Measurements from ENCODE around the gene ROM1. TPM values are rescaled to one million over a fixed set of nuclear protein-coding genes. Genes with fewer than 3 reads are reported as not detected.

Gene ROM1
- not detected for total RNA-seq

GRCh38 chr11:62612366-62613290 lies at the start of gene ROM1, which contains the start of gene EML3:
ROM1 (plus strand) TSS chr11:62613257; CDS start chr11:62613282, 25 bp downstream.
EML3 (minus strand) TSS chr11:62612775; CDS start chr11:62612457, 318 bp downstream.
- Histone ChIP-seq H3K27me3 (no peaks in the 10 kb centered on the region), H3K4me1 (peaks cover 11 to 27% of the 10 kb centered on the region in 2 donors), H3K36me3 (peaks cover 40 to 49% of the 10 kb centered on the region in 2 donors), H3K27ac (peak within 1 kb of the TSS; percentile 98 to 99), H3K9me3 (no peaks in the 10 kb centered on the region), H3K4me3 (peak within 1 kb of the TSS; percentile 82 to 92)
- peak; percentile 81 to 97 for DNase-seq (ENCODE audit: low spot score in 2 of 2)
- peak; percentile 73 to 95 (median 87) for TF ChIP-seq CTCF (IDR thresholded peaks at IDR 0.05)
- intact Hi-C loops (cut with DNase I): loop anchor here (1.0 to 5.0 kb wide), 6 partner anchors 9 to 220 kb away; partner anchors contain the start of genes B3GAT3, C11orf98, CSKMT and INTS5

- Histone ChIP-seq H3K9me3 (no peaks in the 10 kb centered on the region), H3K4me1 (peaks cover 4 to 7% of the 10 kb centered on the region in 2 donors), H3K4me3 (no peak overlapping the region), H3K36me3 (peaks cover 76 to 77% of the 10 kb centered on the region in 2 donors), H3K27ac (no peak overlapping the region), H3K27me3 (no peaks in the 10 kb centered on the region)
- no peak for DNase-seq (ENCODE audit: low spot score in 2 of 2)
- intact Hi-C loops (cut with DNase I): no loop called here
- TF ChIP-seq CTCF (IDR thresholded peaks at IDR 0.05): no peak
Measured at GRCh38 chr11:62565100-62565802, 47.8 kb upstream of the ROM1 start.

GRCh38 chr11:62566247-62566646 lies 46.8 kb upstream of the ROM1 start:
- H3K9me3 ChIP-seq: no peaks in the 10 kb centered on the region
- no peak overlapping the region for H3K27ac ChIP-seq
- no peak for DNase-seq (ENCODE audit: low spot score in 2 of 2)
- H3K36me3 ChIP-seq: peaks cover 84 to 86% of the 10 kb centered on the region in 2 donors
- no peak overlapping the region for H3K4me3 ChIP-seq
- TF ChIP-seq CTCF (IDR thresholded peaks at IDR 0.05): no peak
- H3K4me1 ChIP-seq: peaks cover 0 to under 1% of the 10 kb centered on the region in 2 donors
- intact Hi-C loops (cut with DNase I): no loop called here
- H3K27me3 ChIP-seq: no peaks in the 10 kb centered on the region

GRCh38 chr11:62567018-62567633 lies 45.9 kb upstream of the ROM1 start:
- peaks cover 91 to 94% of the 10 kb centered on the region in 2 donors for H3K36me3 ChIP-seq
- no peak for DNase-seq (ENCODE audit: low spot score in 2 of 2)
- intact Hi-C loops (cut with DNase I): no loop called here

More at GRCh38 chr11:62567018-62567633, 45.9 kb upstream of the ROM1 start:
- TF ChIP-seq CTCF (IDR thresholded peaks at IDR 0.05): no peak
- H3K27ac ChIP-seq: no peak overlapping the region
- no peaks in the 10 kb centered on the region for H3K4me1 ChIP-seq
- H3K9me3 ChIP-seq: no peaks in the 10 kb centered on the region
- H3K27me3 ChIP-seq: no peaks in the 10 kb centered on the region
- H3K4me3 ChIP-seq: no peak overlapping the region
